Activated T-cell treated with anti-CD3 and anti-CD28 coated beads, Interleukin-2, amount 50 U/mL, for 72 hours (primary cell): ENCODE measurements around the gene MPIG6B. TPM values are rescaled to one million over a fixed set of nuclear protein-coding genes. Genes with fewer than 3 reads are reported as not detected.

Experiments
- ATAC-seq, 2 donors: fragments of 150-1000 bp; cut with Tn5 transposase; replicated peaks in 1 of 2; 2 replicates each; pipeline ENCODE4 v1.10.0; 2021; ENCODE audit warnings: moderate library complexity in 2 of 2, mild to moderate bottlenecking in 1 of 2
- DNase-seq, 2 donors: peaks; one replicate each; pipeline ENCODE4 v3.0.0; 2021 to 2022; ENCODE audit warnings: mixed read lengths in 1 of 2
- H3K27ac Mint-ChIP-seq: one replicate; pipeline ENCODE4 v1.8.0; 2022; ENCODE audit warnings: mild to moderate bottlenecking, moderate library complexity, mixed read lengths
- H3K27me3 Mint-ChIP-seq: one replicate; pipeline ENCODE4 v1.8.0; 2022; ENCODE audit warnings: low read depth, mixed read lengths
- H3K36me3 Mint-ChIP-seq, 2 donors: one replicate each; pipeline ENCODE4 v1.8.0; 2022; ENCODE audit warnings: mixed read lengths in 2 of 2, mild to moderate bottlenecking in 1 of 2; ENCODE audit not compliant: insufficient read depth in 2 of 2
- H3K4me1 Mint-ChIP-seq: one replicate; pipeline ENCODE4 v1.8.0; 2022; ENCODE audit warnings: low read depth, mixed read lengths
- H3K4me3 Mint-ChIP-seq, 2 donors: one replicate each; pipeline ENCODE4 v1.8.0; 2022; ENCODE audit warnings: mild to moderate bottlenecking in 2 of 2, mixed read lengths in 2 of 2, moderate library complexity in 2 of 2
- H3K9me3 Mint-ChIP-seq, 2 donors: one replicate each; pipeline ENCODE4 v1.8.0; 2022; ENCODE audit warnings: mixed read lengths in 2 of 2
- total RNA-seq, 2 donors: library from RNA; stranded (reverse); gene quantifications; one replicate each; pipeline ENCODE4 v1.2.3, GENCODE V29; 2022

MPIG6B gene
- total RNA-seq, 2 donors from 2014 or later = 0.10 TPM; not detected in 1

DNA sequence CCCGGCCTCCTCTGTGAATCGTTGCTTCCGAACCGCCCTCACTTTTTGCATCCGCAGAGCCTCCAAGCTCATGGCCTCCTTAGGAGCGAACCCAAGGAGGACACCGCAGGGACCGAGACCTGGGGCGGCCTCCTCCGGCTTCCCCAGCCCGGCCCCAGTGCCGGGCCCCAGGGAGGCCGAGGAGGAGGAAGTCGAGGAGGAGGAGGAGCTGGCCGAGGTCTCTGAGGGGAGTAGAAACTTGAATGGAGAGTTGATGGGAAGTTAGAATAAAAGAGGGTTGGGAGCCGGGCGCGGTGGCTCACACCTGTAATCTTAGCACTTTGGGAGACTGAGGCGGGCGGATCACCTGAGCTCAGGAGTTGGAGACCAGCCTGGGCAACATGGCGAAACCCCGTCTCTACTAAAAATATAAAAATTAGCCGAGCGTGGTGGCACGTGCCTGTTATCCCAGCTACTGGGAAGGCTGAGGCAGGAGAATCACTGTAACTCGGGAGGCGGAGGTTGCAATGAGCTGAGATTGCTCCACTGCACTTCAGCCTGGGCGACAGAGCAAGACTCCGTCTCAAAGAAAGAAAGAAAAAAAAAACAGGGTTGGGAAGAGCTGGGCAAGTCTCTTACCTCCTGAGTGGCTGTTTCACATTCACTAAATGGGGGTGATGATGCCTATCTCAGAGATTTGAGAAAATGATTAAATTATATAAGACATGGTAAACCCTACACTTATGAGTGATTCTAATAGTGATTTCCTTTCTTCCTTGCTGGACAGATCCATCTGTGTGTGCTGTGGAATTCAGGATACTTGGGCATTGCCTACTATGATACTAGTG, 17.4 kb downstream of the MPIG6B start:
- DNase-seq (no peak), ATAC-seq (no peak)
- H3K4me3 Mint-ChIP-seq = peak overlapping the region; percentile 89 to 98
- peaks cover 16 to 41% of the 10 kb centered on the region in 2 donors for H3K36me3 Mint-ChIP-seq
- peaks cover 57% of the 10 kb centered on the region for H3K4me1 Mint-ChIP-seq
- no peaks in the 10 kb centered on the region for H3K9me3 Mint-ChIP-seq
- no peaks in the 10 kb centered on the region for H3K27me3 Mint-ChIP-seq
- H3K27ac Mint-ChIP-seq = peak overlapping the region; percentile 93

DNA sequence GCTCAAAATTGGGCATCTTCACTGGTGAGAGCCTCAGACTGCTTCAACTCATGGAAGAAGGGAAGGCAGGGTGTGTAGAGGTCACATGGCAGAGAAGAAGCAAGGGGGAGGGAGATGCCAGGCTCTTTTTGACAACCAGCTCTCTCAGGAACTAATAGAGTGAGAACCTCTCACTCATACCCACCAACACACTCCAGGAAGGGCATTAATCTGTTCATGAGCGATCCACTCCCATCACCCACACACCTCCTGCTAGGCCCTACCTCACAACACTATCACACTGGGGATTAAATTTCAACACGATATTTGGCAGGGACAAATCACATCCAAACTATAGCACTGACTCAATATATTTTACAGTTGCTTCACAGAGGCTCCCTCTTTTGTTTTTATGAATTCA, 18.6 kb downstream of the MPIG6B start:
- H3K4me3 Mint-ChIP-seq = peak overlapping the region; percentile 5 to 42
- H3K36me3 Mint-ChIP-seq = peaks cover 13 to 31% of the 10 kb centered on the region in 2 donors
- no peak overlapping the region for H3K27ac Mint-ChIP-seq
- ATAC-seq (no peak), DNase-seq (no peak)
- no peaks in the 10 kb centered on the region for H3K27me3 Mint-ChIP-seq
- H3K4me1 Mint-ChIP-seq = peaks cover 52% of the 10 kb centered on the region
- no peaks in the 10 kb centered on the region for H3K9me3 Mint-ChIP-seq

DNA sequence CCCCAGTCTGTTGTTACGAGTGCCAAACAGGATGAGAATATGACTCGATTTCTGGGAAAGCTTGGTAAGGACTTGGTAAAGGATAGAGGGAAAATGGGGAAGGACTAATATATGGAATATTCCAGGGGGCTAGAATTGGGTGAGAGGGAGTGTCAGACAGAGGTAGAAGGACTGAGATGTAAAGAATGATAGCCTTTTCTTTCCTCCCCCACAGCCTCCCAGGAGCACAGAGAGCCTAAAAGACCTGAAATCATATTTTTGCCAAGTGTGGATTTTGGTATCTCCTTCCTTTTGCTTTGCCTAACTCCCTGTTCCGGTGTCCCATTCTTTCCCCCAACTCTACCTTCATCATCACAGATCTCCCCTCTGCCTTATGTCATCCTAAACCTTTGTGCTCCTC, 19.7 kb downstream of the MPIG6B start:
- H3K4me1 Mint-ChIP-seq = peaks cover 42% of the 10 kb centered on the region
- DNase-seq (no peak), ATAC-seq (no peak)
- peaks cover 17 to 38% of the 10 kb centered on the region in 2 donors for H3K36me3 Mint-ChIP-seq
- H3K27ac Mint-ChIP-seq = no peak overlapping the region
- no peaks in the 10 kb centered on the region for H3K27me3 Mint-ChIP-seq
- no peaks in the 10 kb centered on the region for H3K9me3 Mint-ChIP-seq
- no peak overlapping the region for H3K4me3 Mint-ChIP-seq

DNA sequence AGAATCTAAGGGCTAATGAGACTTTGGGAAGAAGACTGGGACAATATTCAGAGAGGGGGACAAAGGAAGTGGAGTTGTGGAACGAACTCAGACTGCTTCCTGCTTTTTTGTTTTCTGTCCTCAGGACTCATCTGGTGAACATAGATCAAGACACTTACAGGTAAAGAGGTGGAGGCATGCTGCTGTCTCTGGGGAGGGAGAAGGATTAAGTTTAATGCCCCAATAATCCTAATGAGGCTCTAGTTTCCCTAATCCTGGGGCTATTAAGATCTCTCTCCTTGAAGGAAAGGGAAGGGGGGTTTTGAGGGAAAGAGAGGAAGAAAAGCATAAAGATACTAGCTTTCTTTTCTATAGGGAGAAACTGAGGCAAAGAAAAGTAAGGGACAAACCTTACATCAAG, 21.2 kb downstream of the MPIG6B start:
- peaks cover 26% of the 10 kb centered on the region for H3K4me1 Mint-ChIP-seq
- H3K9me3 Mint-ChIP-seq = no peaks in the 10 kb centered on the region
- H3K27me3 Mint-ChIP-seq = no peaks in the 10 kb centered on the region
- DNase-seq = no peak
- H3K4me3 Mint-ChIP-seq = no peak overlapping the region
- H3K27ac Mint-ChIP-seq = no peak overlapping the region
- ATAC-seq = no peak
- peaks cover 18 to 41% of the 10 kb centered on the region in 2 donors for H3K36me3 Mint-ChIP-seq

DNA sequence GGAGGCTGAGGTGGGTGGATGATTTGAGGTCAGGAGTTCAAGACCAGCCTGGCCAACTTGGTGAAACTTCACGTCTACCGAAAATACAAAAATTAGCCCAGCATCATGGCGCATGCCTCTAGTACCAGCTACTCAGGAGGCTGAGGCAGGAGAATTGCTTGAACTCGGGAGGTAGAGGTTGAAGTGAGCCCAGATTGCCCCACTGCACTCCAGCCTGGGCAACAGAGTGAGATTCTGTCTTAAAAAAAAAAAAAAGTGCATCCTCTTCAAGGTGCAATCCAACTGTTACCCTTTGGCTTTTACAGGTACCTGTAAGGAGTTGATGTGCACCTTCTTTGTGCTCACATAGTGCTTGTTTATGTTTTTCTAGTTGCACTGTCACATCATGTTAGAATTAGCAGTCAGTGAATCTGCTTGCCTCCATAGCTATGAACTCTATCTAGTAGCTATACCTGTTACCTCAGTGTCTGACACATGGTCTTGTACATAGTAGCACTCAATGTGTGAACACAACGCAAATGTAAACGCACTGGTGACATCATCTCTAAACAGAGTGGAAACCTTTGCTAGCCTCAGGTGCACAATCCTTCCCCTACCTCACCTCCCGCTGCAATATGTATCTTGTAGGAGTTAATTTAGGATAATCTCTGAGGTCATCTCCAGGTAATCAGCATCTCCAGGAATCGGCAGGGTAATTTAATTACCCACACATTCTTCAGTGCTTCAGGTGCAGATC, 26.3 kb downstream of the MPIG6B start:
- ATAC-seq (no peak), DNase-seq (no peak)
- H3K4me1 Mint-ChIP-seq = peaks cover 5% of the 10 kb centered on the region
- H3K27me3 Mint-ChIP-seq = no peaks in the 10 kb centered on the region
- no peaks in the 10 kb centered on the region for H3K9me3 Mint-ChIP-seq
- H3K36me3 Mint-ChIP-seq = peaks cover 9 to 19% of the 10 kb centered on the region in 2 donors
- H3K4me3 Mint-ChIP-seq = no peak overlapping the region
- no peak overlapping the region for H3K27ac Mint-ChIP-seq

DNA sequence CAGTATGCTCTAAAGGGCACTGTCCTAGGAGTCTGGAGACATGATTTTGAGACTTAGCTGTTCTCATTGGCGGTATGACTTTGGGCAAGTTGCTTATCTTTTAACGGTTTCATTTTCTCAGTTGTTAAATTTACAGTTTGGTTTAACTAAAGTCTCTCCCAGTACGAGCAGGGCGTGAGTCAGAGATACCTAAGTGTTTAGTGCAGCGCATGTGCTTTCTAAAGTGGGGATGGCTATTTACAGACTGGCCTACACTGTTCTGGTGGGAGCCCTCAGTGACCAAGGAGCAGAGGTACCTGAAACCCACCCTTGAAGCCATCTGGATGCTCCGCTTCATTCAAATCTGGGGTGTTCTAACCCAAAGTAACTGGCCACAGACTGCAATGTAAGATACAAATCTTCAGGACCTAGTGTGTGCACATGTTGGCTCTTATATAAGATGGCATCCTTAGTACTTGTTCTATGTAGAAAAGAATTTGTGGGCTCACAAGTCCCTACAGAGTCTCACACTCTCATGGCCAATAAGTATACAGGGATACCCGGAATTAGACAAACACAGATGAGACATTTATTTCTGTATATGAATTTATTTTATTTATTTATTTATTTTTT, 27.3 kb downstream of the MPIG6B start:
- no peak for DNase-seq
- Mint-ChIP-seq H3K4me1 (no peaks in the 10 kb centered on the region), H3K36me3 (peaks cover 6 to 15% of the 10 kb centered on the region in 2 donors), H3K4me3 (no peak overlapping the region), H3K27me3 (no peaks in the 10 kb centered on the region), H3K27ac (no peak overlapping the region), H3K9me3 (no peaks in the 10 kb centered on the region)
- ATAC-seq = no peak

DNA sequence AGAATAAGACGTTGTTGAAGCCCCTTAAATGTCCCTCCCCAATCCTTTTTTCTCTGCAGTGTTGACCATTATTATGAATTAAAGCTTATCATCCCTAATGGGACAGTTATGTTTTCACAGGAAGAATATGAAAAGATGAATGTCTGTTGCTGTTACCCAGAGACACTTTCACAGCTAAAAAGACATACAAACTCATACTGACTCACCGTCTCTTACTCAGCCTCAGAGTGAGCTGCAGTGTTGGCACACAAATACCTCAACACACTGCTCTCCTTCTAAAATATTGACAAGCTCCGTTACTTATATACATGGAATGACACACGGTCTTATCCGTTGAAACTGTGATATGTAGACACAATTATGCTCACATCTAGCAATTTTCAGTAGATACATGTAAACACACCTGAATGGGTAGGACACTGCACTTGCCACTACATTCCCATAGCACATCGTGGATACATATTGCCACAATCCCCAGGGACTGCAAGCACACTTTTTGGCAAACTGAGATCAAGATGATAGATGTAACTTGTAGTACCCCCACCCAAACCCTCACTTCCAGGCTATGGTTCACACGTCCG, 29.7 kb downstream of the MPIG6B start:
- H3K27ac Mint-ChIP-seq = no peak overlapping the region

DNA sequence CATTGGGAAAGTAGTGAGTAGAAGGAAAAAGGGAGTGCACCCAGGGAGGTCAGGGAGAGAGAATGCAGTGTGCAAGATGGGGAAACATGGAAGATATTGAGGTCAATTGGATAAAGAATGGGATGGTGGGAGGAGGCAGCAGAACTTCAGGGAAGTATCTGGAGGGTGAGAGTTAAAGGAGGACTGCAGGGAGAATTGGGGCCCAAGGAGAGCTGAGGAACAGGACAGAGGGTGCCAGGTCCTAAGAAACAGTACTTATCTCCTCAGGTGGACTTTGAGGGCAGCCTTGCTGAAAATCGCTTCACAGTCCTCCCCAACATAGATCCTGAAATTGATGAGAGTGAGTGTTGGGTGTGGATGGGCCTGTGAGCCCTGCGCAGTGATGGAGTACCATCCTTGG, 35.1 kb downstream of the MPIG6B start:
- ATAC-seq = no peak
- Mint-ChIP-seq H3K4me3 (no peak overlapping the region), H3K9me3 (no peaks in the 10 kb centered on the region), H3K27me3 (no peaks in the 10 kb centered on the region), H3K36me3 (peaks cover 8 to 27% of the 10 kb centered on the region in 2 donors), H3K27ac (no peak overlapping the region), H3K4me1 (no peaks in the 10 kb centered on the region)
- DNase-seq = no peak

More for the DNA sequence above, 29.7 kb downstream of the MPIG6B start:
- H3K4me1 Mint-ChIP-seq = no peaks in the 10 kb centered on the region
- peaks cover 1 to 6% of the 10 kb centered on the region in 2 donors for H3K36me3 Mint-ChIP-seq
- ATAC-seq (no peak), DNase-seq (no peak)
- no peaks in the 10 kb centered on the region for H3K27me3 Mint-ChIP-seq
- no peak overlapping the region for H3K4me3 Mint-ChIP-seq
- H3K9me3 Mint-ChIP-seq = no peaks in the 10 kb centered on the region

DNA sequence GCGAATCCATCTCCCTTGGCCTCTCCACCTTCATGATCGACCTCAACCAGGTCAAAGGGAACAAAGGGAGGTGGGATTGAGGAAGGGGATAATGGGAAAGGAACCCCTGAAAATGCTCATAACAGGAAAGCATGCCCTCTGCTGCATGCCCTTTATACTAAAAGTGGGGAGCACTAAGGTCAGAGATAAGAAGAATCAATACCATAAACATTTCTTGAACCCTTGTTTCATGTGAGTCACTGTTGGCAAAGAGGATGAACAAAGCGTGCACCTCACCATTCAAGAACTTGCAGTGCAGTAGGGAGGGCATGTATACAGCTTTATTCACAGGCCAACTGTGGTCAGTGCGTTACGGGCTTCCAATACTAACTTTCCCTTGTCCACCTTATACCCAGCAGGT, 37.6 kb downstream of the MPIG6B start:
- H3K27ac Mint-ChIP-seq = no peak overlapping the region
- no peak overlapping the region for H3K4me3 Mint-ChIP-seq
- H3K9me3 Mint-ChIP-seq = no peaks in the 10 kb centered on the region
- H3K36me3 Mint-ChIP-seq = peaks cover 8 to 34% of the 10 kb centered on the region in 2 donors
- ATAC-seq = no peak
- no peaks in the 10 kb centered on the region for H3K27me3 Mint-ChIP-seq
- peaks cover 5% of the 10 kb centered on the region for H3K4me1 Mint-ChIP-seq
- DNase-seq = no peak

DNA sequence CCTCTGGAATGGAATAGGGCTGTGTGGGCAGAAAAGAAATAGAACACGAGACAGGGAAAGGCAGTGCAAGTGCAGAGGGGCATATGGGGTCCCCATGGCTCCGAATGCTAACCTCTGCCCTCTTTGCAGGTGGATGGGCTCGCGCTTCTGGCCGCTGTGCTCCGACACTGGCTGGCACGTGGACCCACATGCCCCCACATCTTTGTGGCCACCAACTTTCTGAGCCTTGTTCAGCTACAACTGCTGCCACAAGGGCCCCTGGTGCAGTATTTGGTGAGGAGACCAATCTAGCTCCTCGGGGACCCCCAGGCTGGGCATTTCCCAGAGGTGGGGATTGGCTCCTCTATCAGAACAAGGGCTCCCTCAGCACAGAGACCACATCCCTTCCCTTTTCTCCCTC, 38.2 kb downstream of the MPIG6B start:
- no peak for ATAC-seq
- no peak overlapping the region for H3K4me3 Mint-ChIP-seq
- H3K9me3 Mint-ChIP-seq = no peaks in the 10 kb centered on the region
- no peak for DNase-seq
- peaks cover 5% of the 10 kb centered on the region for H3K4me1 Mint-ChIP-seq
- H3K27ac Mint-ChIP-seq = no peak overlapping the region
- no peaks in the 10 kb centered on the region for H3K27me3 Mint-ChIP-seq
- peaks cover 8 to 34% of the 10 kb centered on the region in 2 donors for H3K36me3 Mint-ChIP-seq

DNA sequence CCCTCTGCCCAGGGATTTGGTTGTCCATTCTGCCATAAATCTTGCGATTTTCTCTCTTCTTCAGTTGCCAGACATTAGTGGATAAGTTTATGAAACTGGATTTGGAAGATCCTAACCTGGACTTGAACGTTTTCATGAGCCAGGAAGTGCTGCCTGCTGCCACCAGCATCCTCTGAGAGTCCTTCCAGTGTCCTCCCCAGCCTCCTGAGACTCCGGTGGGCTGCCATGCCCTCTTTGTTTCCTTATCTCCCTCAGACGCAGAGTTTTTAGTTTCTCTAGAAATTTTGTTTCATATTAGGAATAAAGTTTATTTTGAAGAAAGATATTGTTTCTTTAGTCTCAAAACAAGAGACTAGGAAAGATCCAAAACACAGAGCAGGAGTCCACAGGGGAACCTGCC, 39.2 kb downstream of the MPIG6B start, which contains the start of gene SAPCD1:
SAPCD1 (plus strand) TSS at position 301 of the 400 bp plus-strand sequence. CDS start 399 bp downstream, outside the sequence.
- Mint-ChIP-seq H3K9me3 (no peaks in the 10 kb centered on the region), H3K36me3 (peaks cover 8 to 34% of the 10 kb centered on the region in 2 donors), H3K27me3 (no peaks in the 10 kb centered on the region), H3K27ac (no peak within 1 kb of the TSS), H3K4me1 (peaks cover 5% of the 10 kb centered on the region), H3K4me3 (no peak within 1 kb of the TSS)
- no peak for ATAC-seq
- no peak for DNase-seq

DNA sequence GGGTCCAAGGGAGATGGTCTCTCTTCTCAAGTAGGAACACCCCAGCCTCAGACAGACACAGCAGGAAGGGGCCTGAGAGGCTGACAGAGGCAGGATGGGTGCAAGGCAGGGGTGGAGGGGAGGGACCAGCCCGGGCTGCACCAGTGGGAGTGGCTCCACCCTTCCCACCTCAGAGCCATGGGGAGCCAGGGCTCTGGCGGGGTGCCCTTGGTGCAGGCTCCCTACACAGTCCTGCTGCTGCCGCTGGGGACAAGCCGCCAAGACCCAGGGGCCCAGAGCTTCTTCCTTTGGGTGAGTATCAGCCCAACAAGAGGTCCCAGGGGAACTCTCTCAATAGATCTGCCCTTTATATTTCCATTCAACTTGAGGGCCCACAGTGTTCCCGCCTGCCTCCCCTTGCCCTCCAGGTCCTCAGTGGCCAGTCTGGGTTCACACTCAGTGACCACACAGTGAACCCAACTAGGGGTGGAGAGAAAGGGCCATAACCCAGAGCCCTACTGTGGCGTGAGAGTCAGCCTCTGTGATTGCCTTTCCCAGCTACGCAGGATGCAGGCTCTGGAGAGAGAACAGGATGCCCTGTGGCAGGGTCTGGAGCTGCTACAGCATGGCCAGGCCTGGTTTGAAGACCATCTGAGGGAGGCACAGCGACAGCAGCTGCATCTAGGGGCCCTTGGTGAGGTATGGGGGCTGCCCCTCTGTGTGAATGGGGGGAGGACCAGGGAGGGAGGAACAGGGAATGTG, 39.9 kb downstream of the MPIG6B start:
- no peaks in the 10 kb centered on the region for H3K9me3 Mint-ChIP-seq
- peaks cover 5% of the 10 kb centered on the region for H3K4me1 Mint-ChIP-seq
- DNase-seq (no peak), ATAC-seq (no peak)
- H3K36me3 Mint-ChIP-seq = peaks cover 7 to 33% of the 10 kb centered on the region in 2 donors
- no peak overlapping the region for H3K27ac Mint-ChIP-seq
- H3K4me3 Mint-ChIP-seq = no peak overlapping the region
- no peaks in the 10 kb centered on the region for H3K27me3 Mint-ChIP-seq
